Thyroid gland (tissue), 4 donors: ENCODE measurements around the gene HIP1.
"Not testable (repeated sequence)": the region's sequence is repeated elsewhere in the genome, so short reads cannot be mapped to it uniquely, and the experiment has no call there.

Experiments
- CTCF ChIP-seq, 6 experiments: fragments of 200-600 bp in 3 of 6; fragments of 450-650 bp in 3 of 6; sonication (generic) in 3 of 6; IDR thresholded peaks; one replicate each; pipeline ENCODE4 v1.5.1; 2016 to 2019; ENCODE audit warnings: antibody characterized with exemption in 6 of 6, mild to moderate bottlenecking in 2 of 6, inconsistent platforms in 1 of 6, moderate library complexity in 1 of 6
- POLR2A ChIP-seq, 2 donors: fragments of 450-650 bp; IDR thresholded peaks; one replicate each; pipeline ENCODE4 v1.6.1; 2017; ENCODE audit warnings: antibody characterized with exemption in 2 of 2, mild to moderate bottlenecking in 2 of 2, moderate library complexity in 1 of 2

DNA sequence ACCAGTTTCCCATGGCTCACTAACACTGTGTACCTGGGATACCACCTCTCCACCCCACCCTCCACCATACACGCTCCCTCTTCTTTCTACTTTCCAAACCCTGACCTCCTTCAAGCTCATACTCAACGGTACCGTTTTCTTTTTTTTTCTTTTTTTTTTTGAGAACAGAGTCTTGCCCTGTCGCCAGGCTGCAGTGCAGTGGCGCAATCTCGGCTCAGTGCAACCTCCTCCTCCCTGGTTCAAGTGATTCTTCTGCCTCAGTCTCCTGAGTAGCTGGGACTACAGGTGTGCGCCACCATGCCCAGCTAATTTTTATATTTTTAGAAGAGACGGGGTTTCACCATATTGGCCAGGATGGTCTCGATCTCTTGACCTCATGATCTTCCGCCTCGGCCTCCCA lies 129.3 kb downstream of the HIP1 start:
- not testable (repeated sequence) for TF ChIP-seq CTCF, POLR2A (IDR thresholded peaks at IDR 0.05)
